Loucy (cell line): ENCODE data around the gene NR4A2.

ENCODE experiments used
- CTCF ChIP-seq: fragments of 200-600 bp; sonication (generic); conservative IDR thresholded peaks from 2 replicates; pipeline ENCODE4 v1.5.1; 2014; ENCODE audit warnings: mild to moderate bottlenecking, antibody characterized with exemption, low read length
- EZH2phosphoT487 ChIP-seq: fragments of 200-600 bp; IDR thresholded peaks from 2 replicates; pipeline ENCODE4 v1.6.1; 2018; ENCODE audit warnings: antibody characterized with exemption, mild to moderate bottlenecking, moderate library complexity, borderline replicate concordance

- TF ChIP-seq CTCF (no peak), EZH2phosphoT487 (no peak)
Observed at GRCh38 chr2:156363141-156363540, 30.6 kb upstream of the NR4A2 start.
